K562 (cell line): ENCODE results near the gene OLFML3. TPM values are rescaled to one million over a fixed set of nuclear protein-coding genes. Genes with fewer than 3 reads are reported as not detected.

Experiments
- CC2D1A ChIP-seq: fragments of 450-650 bp; IDR thresholded peaks from 2 replicates; pipeline ENCODE4 v1.6.1; 2017; ENCODE audit warnings: mild to moderate bottlenecking
- CEBPG ChIP-seq, 3 experiments: fragments of 200-800 bp in 1 of 3; sonication (Bioruptor generic) in 1 of 3; sonication (generic) in 1 of 3; formaldehyde crosslinking in 1 of 3; IDR thresholded peaks in 2 of 3; conservative IDR thresholded peaks in 1 of 3; 2 replicates each; pipeline versions ENCODE4 v1.6.1 to v1.8.0; 2016 to 2022; ENCODE audit warnings: missing compliant biosample characterization in 2 of 3, missing genetic modification characterization in 2 of 3, mild to moderate bottlenecking in 1 of 3, missing genetic modification reagents in 1 of 3
- HSF4 ChIP-seq: fragments of 250-450 bp; sonication (Bioruptor Pico); IDR thresholded peaks from 2 replicates; pipeline ENCODE4 v2.1.2; 2022; ENCODE audit warnings: mild to moderate bottlenecking, moderate library complexity, borderline replicate concordance
- KAT8 ChIP-seq: fragments of 450-650 bp; IDR thresholded peaks from 2 replicates; pipeline ENCODE4 v1.6.1; 2016; ENCODE audit warnings: low read depth, mild to moderate bottlenecking
- MCM5 ChIP-seq: fragments of 450-650 bp; IDR thresholded peaks from 2 replicates; pipeline ENCODE4 v1.6.1; 2016; ENCODE audit warnings: low read depth
- MEIS2 ChIP-seq: fragments of 450-650 bp; IDR thresholded peaks from 2 replicates; pipeline ENCODE4 v1.6.1; 2014; ENCODE audit warnings: mild to moderate bottlenecking; ENCODE audit not compliant: partially characterized antibody
- SLC30A9 ChIP-seq: fragments of 250-450 bp; sonication (Bioruptor Pico); IDR thresholded peaks from 2 replicates; pipeline ENCODE4 v1.8.0; 2022; ENCODE audit warnings: mild to moderate bottlenecking, moderate library complexity
- TBL1XR1 ChIP-seq, 2 experiments: IDR thresholded peaks; 2 replicates each; pipeline ENCODE4 v1.6.1; 2012; ENCODE audit warnings: improper control_type of control experiment in 2 of 2, low read length in 2 of 2, mild to moderate bottlenecking in 1 of 2
- TFAP4 ChIP-seq: sonication (generic); formaldehyde crosslinking; IDR thresholded peaks from 2 replicates; pipeline ENCODE4 v1.8.0; 2022; ENCODE audit warnings: missing genetic modification reagents, mild to moderate bottlenecking, moderate library complexity, borderline replicate concordance
- THAP12 ChIP-seq: fragments of 250-450 bp; sonication (Bioruptor Pico); IDR thresholded peaks from 2 replicates; pipeline ENCODE4 v1.9.0; 2021; ENCODE audit warnings: mild to moderate bottlenecking, inconsistent platforms
- ZNF512 ChIP-seq: IDR thresholded peaks from 2 replicates; pipeline ENCODE4 v1.6.1; 2016; ENCODE audit warnings: missing genetic modification characterization, missing compliant biosample characterization
- polyA plus RNA-seq, 8 experiments: library from polyadenylated mRNA; depleted of rRNA in 4 of 8; stranded (reverse) in 5 of 8; unstranded in 3 of 8; fragments of >200 nt; fragmentation: Nextera tagmentation in 2 of 8; fragmentation: Illumina TruSeq in 1 of 8; extraction: Ambion mirVana in 2 of 8; extraction: Trizol in 1 of 8; gene quantifications; 2 replicates each; pipeline versions ENCODE4 v1.2.1 to v1.2.3, GENCODE V29; 2011 to 2014; ENCODE audit warnings: inconsistent platforms in 1 of 8, missing spikeins in 1 of 8
- total RNA-seq, 7 experiments: library from RNA; depleted of rRNA in 6 of 7; stranded (reverse); fragments of >200 nt in 6 of 7; fragmentation: Illumina TruSeq in 2 of 7; extraction: Trizol in 2 of 7; gene quantifications; 2 replicates each; pipeline versions ENCODE4 v1.2.1 to v1.2.3, GENCODE V29; 2011 to 2021; ENCODE audit warnings: low replicate concordance in 1 of 7

The OLFML3 gene
- total and polyA plus RNA-seq, 9 of the 15 experiments (the other 6 are each of a cell fraction or from before 2014, with no cell fraction given), result 0.07 to 0.13 (median 0.07) TPM; not detected in 6

- no peak for TF ChIP-seq THAP12
- TF ChIP-seq HSF4 (CRISPR knock-in tag), result no peak
- no peak for TF ChIP-seq SLC30A9
- no peak for TF ChIP-seq TFAP4 (CRISPR knock-in tag)
- TF ChIP-seq CC2D1A, result no peak
- no peak for TF ChIP-seq ZNF512 (tag)
- no peak for TF ChIP-seq MEIS2
- TF ChIP-seq MCM5, result no peak
- no peak for TF ChIP-seq TBL1XR1 (IDR thresholded peaks at IDR 0.05; ENCODE audit: low read length in 2 of 2)
- no peak for TF ChIP-seq CEBPG (CRISPR knock-in tag; IDR thresholded peaks at IDR 0.05)
- no peak for TF ChIP-seq CEBPG (tag; conservative IDR thresholded peaks at IDR 0.05 in 1 of 2, IDR thresholded peaks at IDR 0.05 in 1 of 2)
- TF ChIP-seq KAT8, result no peak
- TF ChIP-seq, all 486 proteins: peak for 0
These were observed 11.7 kb downstream of the OLFML3 start (continued) for GRCh38 chr1:113990961-113991360.
